ENCODE results near the gene C12orf57. TPM values are rescaled to one million over a fixed set of nuclear protein-coding genes. Genes with fewer than 3 reads are reported as not detected.

Gene C12orf57, protein sequence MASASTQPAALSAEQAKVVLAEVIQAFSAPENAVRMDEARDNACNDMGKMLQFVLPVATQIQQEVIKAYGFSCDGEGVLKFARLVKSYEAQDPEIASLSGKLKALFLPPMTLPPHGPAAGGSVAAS
- 47.2 and 210 TPM in 2 replicates for total RNA-seq

DNA sequence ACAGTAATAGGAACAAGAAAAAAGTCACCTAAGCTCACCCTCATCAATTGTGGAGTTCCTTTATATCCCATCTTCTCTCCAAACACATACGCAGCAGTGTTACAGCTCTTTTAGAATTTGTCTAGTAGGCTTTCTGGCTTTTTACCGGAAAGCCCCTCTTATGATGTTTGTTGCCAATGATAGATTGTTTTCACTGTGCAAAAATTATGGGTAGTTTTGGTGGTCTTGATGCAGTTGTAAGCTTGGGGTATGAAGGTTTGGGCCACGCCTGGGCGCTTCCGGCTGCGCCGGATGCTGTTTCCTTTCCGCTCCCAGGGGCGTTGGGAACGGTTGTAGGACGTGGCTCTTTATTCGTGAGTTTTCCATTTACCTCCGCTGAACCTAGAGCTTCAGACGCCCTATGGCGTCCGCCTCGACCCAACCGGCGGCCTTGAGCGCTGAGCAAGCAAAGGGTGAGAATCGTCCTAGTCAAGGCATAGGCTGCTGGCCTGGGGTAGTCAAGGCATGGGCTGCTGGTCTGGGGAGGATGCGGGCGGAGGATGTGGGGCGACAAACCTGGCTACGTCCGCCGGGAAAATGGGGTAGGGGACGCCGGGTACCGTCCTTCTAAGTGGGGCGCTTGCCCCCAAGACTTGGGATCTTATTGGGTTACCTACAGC, at the start of gene C12orf57, which contains the start of gene RNU7-1:
Gene C12orf57, plus strand, starts transcription at position 301 of the 659 bp plus-strand sequence. Its CDS starts 100 bp downstream, at position 401.
Gene RNU7-1, plus strand, starts transcription at position 95 of the 659 bp plus-strand sequence.

GRCh38 chr12:6904280-6905276, 39.2 kb upstream of the C12orf57 start, which contains the start of gene LRRC23:
Gene LRRC23 (plus strand): TSS chr12:6904822. CDS start chr12:6905634, 812 bp downstream.

GRCh38 chr12:6914246-6914946, 29.4 kb upstream of the C12orf57 start, which contains the start of gene ENO2:
Gene ENO2 (plus strand): TSS chr12:6914580. CDS start chr12:6915833, 1,253 bp downstream.

GRCh38 chr12:6927379-6928021, 16.3 kb upstream of the C12orf57 start, which contains the start of gene ATN1:
Gene ATN1 (plus strand): TSS chr12:6927959. CDS start chr12:6934002, 6,043 bp downstream.

DNA sequence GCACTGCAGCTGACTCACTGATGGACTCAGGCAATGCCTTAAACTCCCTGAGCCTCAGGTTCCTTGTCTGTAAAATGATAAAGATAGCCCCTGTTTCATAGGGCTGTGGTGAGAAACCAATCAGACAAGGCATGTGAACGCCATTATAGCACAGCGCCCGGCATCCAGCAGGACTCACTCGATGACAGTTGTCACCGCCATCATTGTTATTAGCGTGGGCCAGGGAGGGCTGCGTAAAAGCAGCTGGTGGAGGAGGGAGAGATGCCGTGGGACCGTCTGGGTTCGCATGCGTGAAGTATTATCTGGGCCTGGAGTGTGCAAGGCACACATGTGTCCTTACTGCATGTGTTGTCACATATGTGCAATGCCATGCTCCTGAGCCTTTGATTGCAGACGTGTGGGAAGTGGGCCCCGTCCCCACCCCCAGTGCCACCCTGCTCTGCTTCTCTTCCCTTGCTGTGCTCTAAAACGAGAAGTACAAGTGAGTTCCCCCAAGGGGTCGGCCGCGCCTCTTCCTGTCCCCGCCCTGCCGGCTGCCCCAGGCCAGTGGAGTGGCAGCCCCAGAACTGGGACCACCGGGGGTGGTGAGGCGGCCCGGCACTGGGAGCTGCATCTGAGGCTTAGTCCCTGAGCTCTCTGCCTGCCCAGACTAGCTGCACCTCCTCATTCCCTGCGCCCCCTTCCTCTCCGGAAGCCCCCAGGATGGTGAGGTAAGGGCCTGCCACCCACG, 7.2 kb downstream of the C12orf57 start, which contains the start of gene PTPN6:
Gene PTPN6, plus strand, starts transcription at position 546 of the 730 bp plus-strand sequence. Its CDS starts 157 bp downstream, at position 703.

Other genes starting within 250 kb of the C12orf57 start
- gene PIANP, start 243.2 kb upstream of the C12orf57 start, total RNA-seq = 0.23 and 0.30 TPM in 2 replicates
- gene COPS7A, start 220.0 kb upstream of the C12orf57 start, total RNA-seq = 78.9 and 83.4 TPM in 2 replicates
- gene MLF2, start 190.9 kb upstream of the C12orf57 start, total RNA-seq = 184 and 213 TPM in 2 replicates
- gene PTMS, start 177.7 kb upstream of the C12orf57 start, total RNA-seq = 37.4 and 109 TPM in 2 replicates
- gene LAG3, start 171.5 kb upstream of the C12orf57 start, total RNA-seq = 0.05 TPM in 1 of 2 replicates, not detected in the other
- gene CD4, start 154.5 kb upstream of the C12orf57 start, total RNA-seq = 1.0 and 1.5 TPM in 2 replicates
- 2.1 and 2.6 TPM in 2 replicates for gene GPR162, start 122.2 kb upstream of the C12orf57 start, total RNA-seq
- 216 and 275 TPM in 2 replicates for gene P3H3, start 115.6 kb upstream of the C12orf57 start, total RNA-seq
- 3.6 and 4.7 TPM in 2 replicates for gene GNB3, start 103.1 kb upstream of the C12orf57 start, total RNA-seq
- gene CDCA3, start 92.7 kb upstream of the C12orf57 start, total RNA-seq = 2.1 and 8.1 TPM in 2 replicates
- gene USP5, start 91.9 kb upstream of the C12orf57 start, total RNA-seq = 87.9 and 120 TPM in 2 replicates
- gene TPI1, start 76.5 kb upstream of the C12orf57 start, total RNA-seq = 1,296 and 1,307 TPM in 2 replicates
- gene SPSB2, start 70.7 kb upstream of the C12orf57 start, total RNA-seq = 2.6 and 5.0 TPM in 2 replicates
- 8.8 and 14.6 TPM in 2 replicates for gene LRRC23, start 39.2 kb upstream of the C12orf57 start, total RNA-seq
- 78.1 and 80.9 TPM in 2 replicates for gene ENO2, start 29.4 kb upstream of the C12orf57 start, total RNA-seq
- gene ATN1, start 16.1 kb upstream of the C12orf57 start, total RNA-seq = 20.2 and 26.3 TPM in 2 replicates
- gene RNU7-1, start 206 bp upstream of the C12orf57 start, total RNA-seq = not detected in 2 replicates
- not detected in 2 replicates for gene PTPN6, start 7.3 kb downstream of the C12orf57 start, total RNA-seq
- gene PHB2, start 26.6 kb downstream of the C12orf57 start, total RNA-seq = 105 and 148 TPM in 2 replicates
- gene EMG1, start 26.9 kb downstream of the C12orf57 start, total RNA-seq = 45.7 and 48.1 TPM in 2 replicates
- gene LPCAT3, start 74.5 kb downstream of the C12orf57 start, total RNA-seq = 6.5 and 6.7 TPM in 2 replicates
- gene C1S, start 116.7 kb downstream of the C12orf57 start, total RNA-seq = 67.2 and 431 TPM in 2 replicates
- gene C1R, start 148.4 kb downstream of the C12orf57 start, total RNA-seq = 22.7 and 129 TPM in 2 replicates
- 17.3 and 21.4 TPM in 2 replicates for gene C1RL, start 165.2 kb downstream of the C12orf57 start, total RNA-seq
- not detected in 2 replicates for gene RBP5, start 184.9 kb downstream of the C12orf57 start, total RNA-seq
- 25.2 and 33.8 TPM in 2 replicates for gene CLSTN3, start 186.3 kb downstream of the C12orf57 start, total RNA-seq
- 26.4 and 28.8 TPM in 2 replicates for gene PEX5, start 245.7 kb downstream of the C12orf57 start, total RNA-seq

Measured in smooth muscle cell of the umbilical artery (primary cell).